Measurements from ENCODE around the gene PCAT7. TPM values are rescaled to one million over a fixed set of nuclear protein-coding genes. Genes with fewer than 3 reads are reported as not detected.

Gene PCAT7
- polyA plus RNA-seq, 1 donor (not counting 4 experiments of a cell fraction or from before 2014, with no cell fraction given), result not detected

GRCh38 chr9:94517254-94517653 lies 37.6 kb upstream of the PCAT7 start:
- Histone ChIP-seq H3K27me3 (ENCODE audit: control insufficient read depth, extremely low read depth, insufficient read depth, low read length) (no peaks in the 10 kb centered on the region), H3K9ac (ENCODE audit: control insufficient read depth, extremely low read depth, insufficient read depth, low read length) (no peak overlapping the region), H3K9me1 (ENCODE audit: control insufficient read depth, extremely low read depth, insufficient read depth, low read length) (no peaks in the 10 kb centered on the region), H3K79me2 (ENCODE audit: control insufficient read depth, insufficient read depth, low read length) (no peaks in the 10 kb centered on the region), H3K36me3 (ENCODE audit: control insufficient read depth in 2 of 2, extremely low read depth in 1 of 2, insufficient read depth in 2 of 2, low read length in 2 of 2) (no peaks in the 10 kb centered on the region), H4K20me1 (ENCODE audit: control insufficient read depth, extremely low read depth, insufficient read depth, low read length) (no peaks in the 10 kb centered on the region), H3K4me2 (ENCODE audit: control insufficient read depth, extremely low read depth, insufficient read depth, low read depth, low read length) (no peak overlapping the region), H3K9me3 (ENCODE audit: control insufficient read depth, low read depth, low read length) (no peaks in the 10 kb centered on the region), H3K4me1 (ENCODE audit: control insufficient read depth, extremely low read depth, insufficient read depth, low read length) (no peaks in the 10 kb centered on the region), H3K27ac (ENCODE audit: control insufficient read depth, insufficient read depth, low read length) (no peak overlapping the region), H2AFZ (ENCODE audit: control insufficient read depth, low read length) (no peak overlapping the region), H3K4me3 (ENCODE audit: control insufficient read depth in 2 of 3, extremely low read depth in 1 of 3, insufficient read depth in 2 of 3, low read depth in 1 of 3, low read length in 3 of 3) (no peak overlapping the region)
- dilution Hi-C loops (cut with MboI; ENCODE audit: extremely low pct_ligation_motif_present, low sequenced_read_pairs), result no loop called here
- DNase-seq (ENCODE audit: low read depth, low spot score), result no peak
- TF ChIP-seq EZH2 (IDR thresholded peaks at IDR 0.05; ENCODE audit: low read length) (no peak), CTCF (optimal IDR thresholded peaks at IDR 0.05 in 1 of 3, IDR thresholded peaks at IDR 0.05 in 1 of 3, conservative IDR thresholded peaks at IDR 0.05 in 1 of 3; ENCODE audit: extremely low read depth in 1 of 3, insufficient read depth in 2 of 3, low read length in 3 of 3) (no peak)
- FAIRE-seq, result no peak

- H3K4me1 ChIP-seq (ENCODE audit: control insufficient read depth, extremely low read depth, insufficient read depth, low read length), result no peaks in the 10 kb centered on the region
- no peak for FAIRE-seq
- H2AFZ ChIP-seq (ENCODE audit: control insufficient read depth, low read length), result no peak overlapping the region
- H3K36me3 ChIP-seq (ENCODE audit: control insufficient read depth in 2 of 2, extremely low read depth in 1 of 2, insufficient read depth in 2 of 2, low read length in 2 of 2), result no peaks in the 10 kb centered on the region
- no peaks in the 10 kb centered on the region for H4K20me1 ChIP-seq (ENCODE audit: control insufficient read depth, extremely low read depth, insufficient read depth, low read length)
- no peaks in the 10 kb centered on the region for H3K9me3 ChIP-seq (ENCODE audit: control insufficient read depth, low read depth, low read length)
- H3K4me2 ChIP-seq (ENCODE audit: control insufficient read depth, extremely low read depth, insufficient read depth, low read depth, low read length), result no peak overlapping the region
- no peak for DNase-seq (ENCODE audit: low read depth, low spot score)
- dilution Hi-C loops (cut with MboI; ENCODE audit: extremely low pct_ligation_motif_present, low sequenced_read_pairs), result no loop called here
- no peak overlapping the region for H3K27ac ChIP-seq (ENCODE audit: control insufficient read depth, insufficient read depth, low read length)
- H3K79me2 ChIP-seq (ENCODE audit: control insufficient read depth, insufficient read depth, low read length), result no peaks in the 10 kb centered on the region
- no peaks in the 10 kb centered on the region for H3K27me3 ChIP-seq (ENCODE audit: control insufficient read depth, extremely low read depth, insufficient read depth, low read length)
- TF ChIP-seq EZH2 (IDR thresholded peaks at IDR 0.05; ENCODE audit: low read length) (no peak), CTCF (optimal IDR thresholded peaks at IDR 0.05 in 1 of 3, IDR thresholded peaks at IDR 0.05 in 1 of 3, conservative IDR thresholded peaks at IDR 0.05 in 1 of 3; ENCODE audit: extremely low read depth in 1 of 3, insufficient read depth in 2 of 3, low read length in 3 of 3) (no peak)
- H3K9me1 ChIP-seq (ENCODE audit: control insufficient read depth, extremely low read depth, insufficient read depth, low read length), result no peaks in the 10 kb centered on the region
- no peak overlapping the region for H3K4me3 ChIP-seq (ENCODE audit: control insufficient read depth in 2 of 3, extremely low read depth in 1 of 3, insufficient read depth in 2 of 3, low read depth in 1 of 3, low read length in 3 of 3)
- no peak overlapping the region for H3K9ac ChIP-seq (ENCODE audit: control insufficient read depth, extremely low read depth, insufficient read depth, low read length)
These were observed 29.4 kb upstream of the PCAT7 start for GRCh38 chr9:94525396-94526035.

Data from keratinocyte (primary cell).